GM12865 (cell line): ENCODE results near the gene CACNA1H.
"Not testable (repeated sequence)": the region's sequence is repeated elsewhere in the genome, so short reads cannot be mapped to it uniquely, and the experiment has no call there.

Experiments used
- DNase-seq: peaks from one replicate; pipeline ENCODE4 v3.0.0; 2010; ENCODE audit warnings: low read depth
- H3K4me3 ChIP-seq: 2 replicates; pipeline ENCODE4 v1.5.1; 2011; ENCODE audit warnings: mild to moderate bottlenecking, low read depth, low read length, control low read depth
- TF ChIP-seq, protein P1 (sequence below): IDR thresholded peaks from 2 replicates; pipeline ENCODE4 v1.5.1; 2011; ENCODE audit warnings: low read length, control low read depth, low read depth, inconsistent platforms; ENCODE audit not compliant: insufficient read depth; ENCODE audit errors: missing control alignments

Gene CACNA1H

DNA sequence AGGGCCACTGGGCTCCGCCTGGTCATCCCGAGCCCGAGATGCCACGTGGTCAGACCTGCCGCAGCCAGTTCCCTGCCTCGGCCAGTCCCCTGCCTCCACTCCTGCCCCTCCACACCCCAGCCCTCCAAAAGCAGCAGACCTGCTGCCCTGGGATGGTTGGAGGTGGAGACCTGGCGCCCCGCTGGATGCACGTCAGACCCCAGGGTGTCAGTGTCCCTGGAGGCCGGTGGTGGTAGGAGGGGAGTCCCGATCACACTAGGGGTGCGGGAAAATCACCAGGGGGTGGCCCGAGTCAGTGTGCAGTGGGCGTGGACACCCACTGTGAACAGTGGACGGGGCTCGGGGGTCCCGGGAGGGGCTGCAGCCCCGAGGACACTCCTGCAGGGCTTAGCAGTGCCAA lies 45.3 kb downstream of the CACNA1H start:
- TF ChIP-seq, protein P1, sequence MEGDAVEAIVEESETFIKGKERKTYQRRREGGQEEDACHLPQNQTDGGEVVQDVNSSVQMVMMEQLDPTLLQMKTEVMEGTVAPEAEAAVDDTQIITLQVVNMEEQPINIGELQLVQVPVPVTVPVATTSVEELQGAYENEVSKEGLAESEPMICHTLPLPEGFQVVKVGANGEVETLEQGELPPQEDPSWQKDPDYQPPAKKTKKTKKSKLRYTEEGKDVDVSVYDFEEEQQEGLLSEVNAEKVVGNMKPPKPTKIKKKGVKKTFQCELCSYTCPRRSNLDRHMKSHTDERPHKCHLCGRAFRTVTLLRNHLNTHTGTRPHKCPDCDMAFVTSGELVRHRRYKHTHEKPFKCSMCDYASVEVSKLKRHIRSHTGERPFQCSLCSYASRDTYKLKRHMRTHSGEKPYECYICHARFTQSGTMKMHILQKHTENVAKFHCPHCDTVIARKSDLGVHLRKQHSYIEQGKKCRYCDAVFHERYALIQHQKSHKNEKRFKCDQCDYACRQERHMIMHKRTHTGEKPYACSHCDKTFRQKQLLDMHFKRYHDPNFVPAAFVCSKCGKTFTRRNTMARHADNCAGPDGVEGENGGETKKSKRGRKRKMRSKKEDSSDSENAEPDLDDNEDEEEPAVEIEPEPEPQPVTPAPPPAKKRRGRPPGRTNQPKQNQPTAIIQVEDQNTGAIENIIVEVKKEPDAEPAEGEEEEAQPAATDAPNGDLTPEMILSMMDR = no peak
- H3K4me3 ChIP-seq = no peak overlapping the region
- no peak for DNase-seq

DNA sequence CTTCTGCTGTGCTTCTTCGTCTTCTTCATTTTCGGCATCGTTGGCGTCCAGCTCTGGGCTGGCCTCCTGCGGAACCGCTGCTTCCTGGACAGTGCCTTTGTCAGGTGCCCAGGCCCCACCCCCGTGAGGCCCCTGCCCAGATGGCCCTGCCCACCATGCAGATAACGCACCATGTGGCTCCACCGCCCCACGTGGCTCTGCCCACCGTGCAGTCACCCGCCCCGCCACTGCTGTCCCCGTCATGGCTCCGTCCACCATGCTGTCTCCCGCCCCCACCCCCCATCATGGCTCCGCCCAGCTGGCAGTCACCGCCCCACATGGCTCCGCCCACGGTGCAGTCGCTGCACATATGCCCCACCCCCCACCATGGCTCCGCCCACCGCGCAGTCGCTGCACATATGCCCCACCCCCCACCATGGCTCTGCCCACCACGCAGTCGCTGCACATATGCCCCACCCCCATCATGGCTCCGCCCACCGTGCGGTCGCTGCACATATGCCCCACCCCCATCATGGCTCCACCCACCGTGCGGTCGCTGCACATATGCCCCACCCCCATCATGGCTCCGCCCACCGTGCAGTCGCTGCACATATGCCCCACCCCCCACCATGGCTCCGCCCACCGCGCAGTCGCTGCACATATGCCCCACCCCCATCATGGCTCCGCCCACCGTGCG lies 45.9 kb downstream of the CACNA1H start:
- peak; percentile 2 for DNase-seq
- H3K4me3 ChIP-seq = not testable (repeated sequence)

DNA sequence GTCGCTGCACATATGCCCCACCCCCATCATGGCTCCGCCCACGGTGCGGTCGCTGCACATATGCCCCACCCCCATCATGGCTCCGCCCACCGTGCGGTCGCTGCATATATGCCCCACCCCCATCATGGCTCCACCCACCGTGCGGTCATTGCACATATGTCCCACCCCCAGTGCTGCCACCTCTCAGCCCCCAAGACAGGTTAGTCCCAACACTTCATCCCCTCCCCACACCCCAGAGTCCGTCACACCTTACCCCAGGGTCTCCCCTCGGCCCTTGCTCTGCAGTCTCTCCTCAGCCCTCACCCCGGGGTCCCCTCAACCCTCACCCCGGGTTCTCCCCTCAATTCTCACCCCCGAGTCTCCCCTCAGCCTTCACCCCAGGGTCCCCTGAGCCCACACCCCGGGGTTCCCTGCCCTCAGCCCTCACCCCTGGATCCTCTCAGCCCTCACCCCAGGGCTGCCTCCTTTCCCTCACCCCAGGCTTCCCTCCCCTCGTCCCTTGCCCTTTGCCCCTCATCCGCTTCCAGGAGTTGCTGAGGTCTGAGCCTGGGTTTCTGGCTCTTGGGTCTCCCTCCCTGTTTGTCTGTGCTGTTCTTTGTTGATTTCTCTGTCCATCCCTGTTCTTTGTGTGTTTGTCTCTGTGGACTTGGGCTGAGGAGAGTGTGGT lies 46.6 kb downstream of the CACNA1H start:
- DNase-seq = no peak
- no peak overlapping the region for H3K4me3 ChIP-seq
- TF ChIP-seq, protein P1 = no peak

DNA sequence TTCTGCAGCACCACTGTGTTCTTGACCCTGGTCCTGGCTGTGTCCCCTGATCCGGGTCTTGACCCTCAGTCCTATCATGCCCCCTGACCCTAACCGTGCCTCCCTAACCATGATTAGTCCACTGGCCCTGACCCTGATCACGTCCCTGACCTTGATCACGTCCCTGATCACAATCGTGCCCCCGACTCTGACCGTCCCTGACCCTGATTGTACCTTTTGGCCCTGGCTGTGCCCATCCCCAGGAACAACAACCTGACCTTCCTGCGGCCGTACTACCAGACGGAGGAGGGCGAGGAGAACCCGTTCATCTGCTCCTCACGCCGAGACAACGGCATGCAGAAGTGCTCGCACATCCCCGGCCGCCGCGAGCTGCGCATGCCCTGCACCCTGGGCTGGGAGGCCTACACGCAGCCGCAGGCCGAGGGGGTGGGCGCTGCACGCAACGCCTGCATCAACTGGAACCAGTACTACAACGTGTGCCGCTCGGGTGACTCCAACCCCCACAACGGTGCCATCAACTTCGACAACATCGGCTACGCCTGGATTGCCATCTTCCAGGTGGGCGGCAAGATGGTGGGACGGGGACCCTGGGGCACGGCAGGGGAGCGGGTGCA lies 47.2 kb downstream of the CACNA1H start:
- H3K4me3 ChIP-seq = no peak overlapping the region
- DNase-seq = no peak
- TF ChIP-seq, protein P1 = no peak

DNA sequence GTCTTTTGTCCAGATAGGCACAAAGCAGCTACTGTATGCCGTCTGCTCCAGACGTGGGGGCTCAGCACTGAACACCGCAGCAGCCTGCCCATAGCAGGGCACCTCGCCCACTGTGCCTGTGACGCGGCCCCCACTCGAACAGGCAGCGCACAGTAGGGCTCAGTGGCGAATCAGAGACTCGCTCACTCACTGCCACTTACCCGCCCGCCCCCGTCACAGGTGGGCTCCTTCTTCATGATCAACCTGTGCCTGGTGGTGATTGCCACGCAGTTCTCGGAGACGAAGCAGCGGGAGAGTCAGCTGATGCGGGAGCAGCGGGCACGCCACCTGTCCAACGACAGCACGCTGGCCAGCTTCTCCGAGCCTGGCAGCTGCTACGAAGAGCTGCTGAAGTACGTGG lies 48.5 kb downstream of the CACNA1H start:
- no peak for DNase-seq
- TF ChIP-seq, protein P1 = no peak
- no peak overlapping the region for H3K4me3 ChIP-seq

DNA sequence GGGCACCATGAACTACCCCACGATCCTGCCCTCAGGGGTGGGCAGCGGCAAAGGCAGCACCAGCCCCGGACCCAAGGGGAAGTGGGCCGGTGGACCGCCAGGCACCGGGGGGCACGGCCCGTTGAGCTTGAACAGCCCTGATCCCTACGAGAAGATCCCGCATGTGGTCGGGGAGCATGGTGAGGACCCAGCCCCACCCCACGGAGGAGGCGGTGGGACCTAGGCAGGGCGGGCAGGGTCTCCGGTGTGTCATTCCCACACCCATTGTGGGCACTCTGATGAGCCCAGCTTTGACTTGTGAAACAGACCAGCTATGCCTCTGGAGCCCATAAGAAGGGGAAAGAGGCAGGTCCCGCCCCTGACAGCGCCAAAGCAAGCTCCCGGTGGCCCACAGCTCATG lies 49.4 kb downstream of the CACNA1H start:
- TF ChIP-seq, protein P1 = no peak
- no peak for DNase-seq
- no peak overlapping the region for H3K4me3 ChIP-seq

DNA sequence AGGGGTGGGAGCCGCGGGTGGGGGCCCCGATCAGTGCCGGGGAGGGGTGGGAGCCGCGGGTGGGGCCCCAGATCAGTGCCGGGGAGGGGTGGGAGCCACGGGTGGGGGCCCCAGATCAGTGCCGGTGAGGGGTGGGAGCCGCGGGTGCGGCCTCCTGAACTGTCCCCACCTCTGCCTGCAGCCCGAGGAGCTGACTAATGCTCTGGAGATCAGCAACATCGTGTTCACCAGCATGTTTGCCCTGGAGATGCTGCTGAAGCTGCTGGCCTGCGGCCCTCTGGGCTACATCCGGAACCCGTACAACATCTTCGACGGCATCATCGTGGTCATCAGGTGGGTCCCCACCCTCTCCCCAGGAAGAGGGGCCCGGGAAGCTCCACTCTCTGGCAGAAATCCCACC lies 52.0 kb downstream of the CACNA1H start:
- DNase-seq = no peak
- TF ChIP-seq, protein P1 = no peak
- H3K4me3 ChIP-seq = no peak overlapping the region
